K562 (cell line): ENCODE measurements around the gene DSE. TPM values are rescaled to one million over a fixed set of nuclear protein-coding genes. Genes with fewer than 3 reads are reported as not detected.

Source experiments
- ATAC-seq: fragments of 200-7000 bp; cut with Tn5 transposase; 3 replicates; pipeline ENCODE4 v1.9.1; 2020; ENCODE audit warnings: moderate library complexity
- BruUV-seq: library from RNA; stranded (reverse); fragments of 400-500 nt; replicated peaks from 2 replicates; lab custom pipeline; 2021; lab: Mats Ljungman, UMichigan
- CTCF ChIA-PET: fragments of 300-600 bp; formaldehyde crosslinking; extraction: SDS; loops from one replicate; lab custom pipeline; 2021; ENCODE audit warnings: low intra/inter-chr PET ratio; lab: Yijun Ruan, JAX
- POLR2A ChIA-PET: fragments of 300-600, 350-650 bp; sonication (Branson Sonifier 250); formaldehyde crosslinking; extraction: SDS; loops from one replicate; lab custom pipeline; 2021; ENCODE audit warnings: antibody characterized with exemption, inconsistent platforms; lab: Yijun Ruan, JAX
- DNase-seq, 4 experiments: peaks; one replicate each; pipeline versions ENCODE4 v3.0.0 to v3.0.0-alpha.2; 2011 to 2018; ENCODE audit warnings: low spot score in 3 of 4, mixed read lengths in 3 of 4; ENCODE audit errors: extremely low read depth in 1 of 4
- FAIRE-seq: peaks from 2 replicates; lab custom pipeline; 2011; peaks lifted over from hg19 to GRCh38; lab: Jason Lieb, UNC
- H2AFZ ChIP-seq: 2 replicates; pipeline ENCODE4 v1.6.0; 2011; ENCODE audit warnings: low read depth, low read length, control low read depth, inconsistent platforms
- H3K27ac ChIP-seq: fragments of 200-600 bp; 3 replicates; pipeline ENCODE4 v1.8.0; 2011; ENCODE audit warnings: low read depth, mild to moderate bottlenecking, control low read depth, inconsistent platforms, low read length, moderate library complexity, mixed read lengths; ENCODE audit errors: extremely low read depth
- H3K27me3 ChIP-seq, 2 experiments: fragments of 300-600 bp in 1 of 2; 2 replicates in 1 of 2; 3 replicates in 1 of 2; pipeline versions ENCODE4 v1.6.0 to v1.8.0; 2011; ENCODE audit warnings: inconsistent platforms in 2 of 2, low read length in 2 of 2, mild to moderate bottlenecking in 1 of 2, mixed read lengths in 1 of 2, moderate library complexity in 1 of 2; ENCODE audit not compliant: control insufficient read depth in 2 of 2, insufficient read depth in 2 of 2
- H3K36me3 ChIP-seq: fragments of 300-600 bp; 3 replicates; pipeline ENCODE4 v1.8.0; 2011; ENCODE audit warnings: mild to moderate bottlenecking, low read length, inconsistent platforms; ENCODE audit not compliant: control insufficient read depth, insufficient read depth
- H3K4me1 ChIP-seq, 2 experiments: fragments of 200-600 bp in 1 of 2; replicated peaks in 1 of 2; 2 replicates in 1 of 2; 3 replicates in 1 of 2; pipeline versions ENCODE4 v1.5.1 to v1.8.0; 2011; ENCODE audit warnings: inconsistent platforms in 2 of 2, low read length in 2 of 2, mild to moderate bottlenecking in 1 of 2, mixed read lengths in 1 of 2, moderate library complexity in 1 of 2; ENCODE audit not compliant: control insufficient read depth in 2 of 2, insufficient read depth in 2 of 2
- H3K4me2 ChIP-seq: 2 replicates; pipeline ENCODE4 v1.6.1; 2011; ENCODE audit warnings: low read length, control low read depth, inconsistent platforms, mixed read lengths; ENCODE audit not compliant: insufficient read depth
- H3K4me3 ChIP-seq: fragments of 200-600 bp; sonication (generic), shearing (Covaris generic); 2 replicates; pipeline ENCODE4 v1.5.1; 2016; ENCODE audit warnings: control low read depth, inconsistent platforms
- H3K79me2 ChIP-seq: fragments of 200-600 bp; 3 replicates; pipeline ENCODE4 v1.8.0; 2011; ENCODE audit warnings: low read length, inconsistent platforms; ENCODE audit not compliant: control insufficient read depth, insufficient read depth
- H3K9ac ChIP-seq, 2 experiments: 2 replicates each; pipeline versions ENCODE4 v1.6.0 to v1.6.1; 2011; ENCODE audit warnings: low read depth in 2 of 2, low read length in 2 of 2, control low read depth in 1 of 2, inconsistent platforms in 1 of 2, mild to moderate bottlenecking in 1 of 2, mixed read lengths in 1 of 2; ENCODE audit not compliant: insufficient read depth in 1 of 2
- H3K9me1 ChIP-seq: one replicate; pipeline ENCODE4 v1.6.0; 2011; ENCODE audit warnings: inconsistent platforms, mild to moderate bottlenecking, low read length, moderate library complexity; ENCODE audit not compliant: control insufficient read depth, insufficient read depth
- H3K9me3 ChIP-seq: replicated peaks from 2 replicates; pipeline ENCODE4 v1.5.1; 2011; ENCODE audit warnings: low read depth, low read length, inconsistent platforms; ENCODE audit not compliant: control insufficient read depth, insufficient read depth
- H4K20me1 ChIP-seq: replicated peaks from 2 replicates; pipeline ENCODE4 v1.6.1; 2011; ENCODE audit warnings: low read length, inconsistent platforms, mixed read lengths; ENCODE audit not compliant: control insufficient read depth, insufficient read depth
- ESRRB ChIP-seq: fragments of 250-450 bp; sonication (Bioruptor Pico); IDR thresholded peaks from 2 replicates; pipeline ENCODE4 v1.5.0; 2020; ENCODE audit warnings: mild to moderate bottlenecking, moderate library complexity, borderline replicate concordance
- FOXK1 ChIP-seq: sonication (generic); formaldehyde crosslinking; IDR thresholded peaks from 2 replicates; pipeline ENCODE4 v1.8.0; 2022; ENCODE audit warnings: missing genetic modification reagents, mild to moderate bottlenecking, borderline replicate concordance
- HCFC1 ChIP-seq: IDR thresholded peaks from 2 replicates; pipeline ENCODE4 v1.6.1; 2012; ENCODE audit warnings: low read depth, low read length, improper control_type of control experiment
- HNRNPH1 ChIP-seq: fragments of 200-400 bp; formaldehyde crosslinking; optimal IDR thresholded peaks from 2 replicates; pipeline ENCODE3; 2017; ENCODE audit warnings: low read depth, mild to moderate bottlenecking, low read length, moderate library complexity
- KLF6 ChIP-seq: fragments of 250-450 bp; sonication (Bioruptor Pico); IDR thresholded peaks from 2 replicates; pipeline ENCODE4 v1.4.0; 2020; ENCODE audit warnings: mild to moderate bottlenecking, moderate library complexity, borderline replicate concordance
- MEF2A ChIP-seq: IDR thresholded peaks from 2 replicates; pipeline ENCODE4 v1.6.1; 2011; ENCODE audit warnings: low read depth, mild to moderate bottlenecking, low read length, moderate library complexity; ENCODE audit not compliant: control insufficient read depth
- PRMT5 ChIP-seq: sonication (generic); formaldehyde crosslinking; IDR thresholded peaks from 2 replicates; pipeline ENCODE4 v1.5.0; 2020; ENCODE audit warnings: missing genetic modification reagents
- SPI1 ChIP-seq: IDR thresholded peaks from 2 replicates; pipeline ENCODE4 v1.6.1; 2011; ENCODE audit warnings: low read depth, low read length, control low read depth, borderline replicate concordance
- TAF7 ChIP-seq: fragments of 450-650 bp; IDR thresholded peaks from 2 replicates; pipeline ENCODE4 v1.6.1; 2016; ENCODE audit warnings: missing genetic modification characterization, missing compliant biosample characterization
- TCF7L2 ChIP-seq: fragments of 150-350 bp; IDR thresholded peaks from 2 replicates; pipeline ENCODE4 v1.6.1; 2016; ENCODE audit warnings: low read depth, mild to moderate bottlenecking, low read length, moderate library complexity
- TFE3 ChIP-seq: fragments of 450-650 bp; formaldehyde crosslinking; IDR thresholded peaks from 2 replicates; pipeline ENCODE4 v1.4.0; 2020; ENCODE audit warnings: mild to moderate bottlenecking, mixed read lengths
- ZBTB7A ChIP-seq: IDR thresholded peaks from 2 replicates; pipeline ENCODE4 v1.6.1; 2011; ENCODE audit warnings: low read depth, mild to moderate bottlenecking, low read length, moderate library complexity, borderline replicate concordance; ENCODE audit not compliant: control insufficient read depth
- ZNF184 ChIP-seq: sonication (generic); formaldehyde crosslinking; IDR thresholded peaks from 2 replicates; pipeline ENCODE4 v1.5.0; 2020; ENCODE audit warnings: missing genetic modification reagents
- ZNF24 ChIP-seq: fragments of 450-650 bp; IDR thresholded peaks from 2 replicates; pipeline ENCODE4 v1.6.1; 2016
- ZNF280A ChIP-seq: fragments of 450-650 bp; IDR thresholded peaks from 2 replicates; pipeline ENCODE4 v1.6.1; 2018; ENCODE audit warnings: mild to moderate bottlenecking, low read depth; ENCODE audit not compliant: partially characterized antibody
- ZNF695 ChIP-seq: fragments of 450-650 bp; formaldehyde crosslinking; IDR thresholded peaks from 2 replicates; pipeline ENCODE4 v1.4.0; 2020; ENCODE audit warnings: mild to moderate bottlenecking, moderate library complexity
- ZNF79 ChIP-seq: fragments of 250-450 bp; sonication (Bioruptor Pico); IDR thresholded peaks from 2 replicates; pipeline ENCODE4 v1.4.0; 2020; ENCODE audit warnings: low read depth, mild to moderate bottlenecking, moderate library complexity
- WGBS: fragments of 100-300 bp; shearing (Covaris generic); methylation state at CpG from one replicate; pipeline ENCODE4 v1.1.6; 2016; ENCODE audit warnings: low coverage, mixed read lengths; ENCODE audit not compliant: insufficient coverage; ENCODE audit errors: missing lambda C conversion rate; 5-methylcytosine and 5-hydroxymethylcytosine counted together
- in situ Hi-C: fragments of 300-500 bp; cut with MboI; formaldehyde crosslinking; loops from 4 replicates; pipeline ENCODE4 v1.15.0; 2018; ENCODE audit warnings: inconsistent platforms, mixed read lengths
- intact Hi-C: fragments of 100-400 bp; cut with micrococcal nuclease; formaldehyde crosslinking; loops from 2 replicates; pipeline ENCODE4 v1.14.2; 2022
- polyA plus RNA-seq, 8 experiments: library from polyadenylated mRNA; depleted of rRNA in 4 of 8; stranded (reverse) in 5 of 8; unstranded in 3 of 8; fragments of >200 nt; fragmentation: Nextera tagmentation in 2 of 8; fragmentation: Illumina TruSeq in 1 of 8; extraction: Ambion mirVana in 2 of 8; extraction: Trizol in 1 of 8; gene quantifications; 2 replicates each; pipeline versions ENCODE4 v1.2.1 to v1.2.3, GENCODE V29; 2011 to 2014; ENCODE audit warnings: inconsistent platforms in 1 of 8, missing spikeins in 1 of 8
- total RNA-seq, 7 experiments: library from RNA; depleted of rRNA in 6 of 7; stranded (reverse); fragments of >200 nt in 6 of 7; fragmentation: Illumina TruSeq in 2 of 7; extraction: Trizol in 2 of 7; gene quantifications; 2 replicates each; pipeline versions ENCODE4 v1.2.1 to v1.2.3, GENCODE V29; 2011 to 2021; ENCODE audit warnings: low replicate concordance in 1 of 7

Gene DSE
- total and polyA plus RNA-seq, 9 of the 15 experiments (the other 6 are each of a cell fraction or from before 2014, with no cell fraction given), result 0.49 to 1.7 (median 0.79) TPM

GRCh38 chr6:116326996-116327395 is 43.8 kb upstream of the DSE start (continued):
- TF ChIP-seq MEF2A, result no peak
- TF ChIP-seq SPI1, result no peak
- TF ChIP-seq KLF6, result no peak
- no peak for TF ChIP-seq TCF7L2
- TF ChIP-seq ESRRB (CRISPR knock-in tag), result no peak

GRCh38 chr6:116327803-116328527 is 42.8 kb upstream of the DSE start:
- Histone ChIP-seq H2AFZ (no peak overlapping the region), H4K20me1 (no peaks in the 10 kb centered on the region), H3K9ac (no peak overlapping the region), H3K79me2 (no peaks in the 10 kb centered on the region), H3K4me3 (no peak overlapping the region), H3K9me1 (no peaks in the 10 kb centered on the region), H3K27ac (no peak overlapping the region), H3K36me3 (no peaks in the 10 kb centered on the region), H3K4me1 (no peaks in the 10 kb centered on the region), H3K27me3 (peaks cover 0 to 3% of the 10 kb centered on the region in 2 experiments; a peak in 1 of 5 replicates), H3K4me2 (no peak overlapping the region), H3K9me3 (no peaks in the 10 kb centered on the region)
- POLR2A ChIA-PET, result no interaction called here
- WGBS, result 11% methylated on average over 6 of the region's 6 CpGs
- intact Hi-C loops (no loop called here), in situ Hi-C loops (no loop called here)
- no TSS peak for BruUV-seq
- CTCF ChIA-PET, result no interaction called here
- DNase-seq, result no peak
- no peak for FAIRE-seq
- TF ChIP-seq TAF7 (tag), result no peak
- TF ChIP-seq ZNF695, result no peak
- TF ChIP-seq ZNF79 (CRISPR knock-in tag), result no peak
- TF ChIP-seq ZNF24, result no peak
- TF ChIP-seq FOXK1, result no peak
- no peak for TF ChIP-seq HCFC1
- TF ChIP-seq ZNF280A, result no peak
- no peak for TF ChIP-seq TFE3 (CRISPR knock-in tag)
- no peak for TF ChIP-seq HNRNPH1
- TF ChIP-seq ZBTB7A, result no peak
- TF ChIP-seq ZNF184 (CRISPR knock-in tag), result no peak
- no peak for TF ChIP-seq PRMT5 (CRISPR knock-in tag)
- ATAC-seq, result no peak
